Astrocyte of the spinal cord (primary cell): ENCODE measurements around the gene CIAO1.

Experiments
- DNase-seq: peaks from one replicate; pipeline ENCODE4 v3.0.0; 2011; ENCODE audit warnings: low read depth, low spot score
- H3K4me3 ChIP-seq: 2 replicates; pipeline ENCODE4 v1.5.1; 2011; ENCODE audit warnings: low read depth, mild to moderate bottlenecking, low read length, moderate library complexity
- CTCF ChIP-seq: IDR thresholded peaks from 2 replicates; pipeline ENCODE4 v1.5.1; 2012; ENCODE audit warnings: low read depth, mild to moderate bottlenecking, low read length, inconsistent platforms
- in situ Hi-C: cut with HindIII; loops from 2 replicates; pipeline ENCODE4 v1.10.0; 2017; ENCODE audit warnings: low sequenced_read_pairs

CIAO1 gene

GRCh38 chr2:96315005-96315399 is 49.0 kb downstream of the CIAO1 start:
- H3K4me3 ChIP-seq = no peak overlapping the region

GRCh38 chr2:96315400-96316071 is 49.5 kb downstream of the CIAO1 start:
- DNase-seq = peak; percentile 51

More at GRCh38 chr2:96315005-96315399, 49.0 kb downstream of the CIAO1 start:
- TF ChIP-seq CTCF = no peak
- in situ Hi-C loops = no loop called here
- peak; percentile 7 for DNase-seq

GRCh38 chr2:96316999-96317398 is 51.0 kb downstream of the CIAO1 start:
- no peak overlapping the region for H3K4me3 ChIP-seq
- DNase-seq = no peak
- in situ Hi-C loops = no loop called here
- TF ChIP-seq CTCF = no peak

More at GRCh38 chr2:96315400-96316071, 49.5 kb downstream of the CIAO1 start:
- H3K4me3 ChIP-seq = no peak overlapping the region
- in situ Hi-C loops = no loop called here
- TF ChIP-seq CTCF = no peak

GRCh38 chr2:96317584-96317997 is 51.6 kb downstream of the CIAO1 start:
- no peak for DNase-seq
- H3K4me3 ChIP-seq = no peak overlapping the region
- TF ChIP-seq CTCF = no peak
- in situ Hi-C loops = no loop called here

GRCh38 chr2:96318723-96319122 is 52.7 kb downstream of the CIAO1 start:
- no peak overlapping the region for H3K4me3 ChIP-seq
- in situ Hi-C loops = no loop called here
- no peak for TF ChIP-seq CTCF
- DNase-seq = no peak

GRCh38 chr2:96319396-96319795 is 53.4 kb downstream of the CIAO1 start:
- H3K4me3 ChIP-seq = no peak overlapping the region
- in situ Hi-C loops = no loop called here
- no peak for DNase-seq

More at GRCh38 chr2:96319396-96319795, 53.4 kb downstream of the CIAO1 start:
- no peak for TF ChIP-seq CTCF
